ENCODE data around the gene RGS6. TPM values are rescaled to one million over a fixed set of nuclear protein-coding genes. Genes with fewer than 3 reads are reported as not detected.

Gene RGS6
- total RNA-seq, 1 donor from 2014 or later = 0.24 TPM

DNA sequence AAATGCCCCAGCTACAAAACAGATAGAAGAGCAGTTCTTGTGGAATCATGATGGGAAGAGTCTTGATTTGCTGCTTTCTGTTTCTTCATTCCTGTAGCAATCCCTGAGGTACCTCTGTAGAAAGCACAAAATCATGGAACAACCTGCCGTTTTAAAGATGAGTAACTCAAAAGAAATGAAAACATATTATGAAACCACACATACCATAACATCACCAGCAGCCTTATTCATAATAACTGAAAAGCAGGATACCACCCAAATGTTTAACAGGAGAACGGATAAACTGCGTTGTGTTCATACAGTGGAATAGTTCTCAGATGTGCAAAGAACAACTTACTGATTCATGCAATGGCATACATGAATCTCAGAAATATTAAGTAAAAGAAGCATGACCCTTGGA, 188.1 kb downstream of the RGS6 start:
- H3K36me3 Mint-ChIP-seq (ENCODE audit: unreplicated experiment) = no peaks in the 10 kb centered on the region
- H3K9me3 Mint-ChIP-seq (ENCODE audit: unreplicated experiment) = no peaks in the 10 kb centered on the region
- TF ChIP-seq, protein P1, sequence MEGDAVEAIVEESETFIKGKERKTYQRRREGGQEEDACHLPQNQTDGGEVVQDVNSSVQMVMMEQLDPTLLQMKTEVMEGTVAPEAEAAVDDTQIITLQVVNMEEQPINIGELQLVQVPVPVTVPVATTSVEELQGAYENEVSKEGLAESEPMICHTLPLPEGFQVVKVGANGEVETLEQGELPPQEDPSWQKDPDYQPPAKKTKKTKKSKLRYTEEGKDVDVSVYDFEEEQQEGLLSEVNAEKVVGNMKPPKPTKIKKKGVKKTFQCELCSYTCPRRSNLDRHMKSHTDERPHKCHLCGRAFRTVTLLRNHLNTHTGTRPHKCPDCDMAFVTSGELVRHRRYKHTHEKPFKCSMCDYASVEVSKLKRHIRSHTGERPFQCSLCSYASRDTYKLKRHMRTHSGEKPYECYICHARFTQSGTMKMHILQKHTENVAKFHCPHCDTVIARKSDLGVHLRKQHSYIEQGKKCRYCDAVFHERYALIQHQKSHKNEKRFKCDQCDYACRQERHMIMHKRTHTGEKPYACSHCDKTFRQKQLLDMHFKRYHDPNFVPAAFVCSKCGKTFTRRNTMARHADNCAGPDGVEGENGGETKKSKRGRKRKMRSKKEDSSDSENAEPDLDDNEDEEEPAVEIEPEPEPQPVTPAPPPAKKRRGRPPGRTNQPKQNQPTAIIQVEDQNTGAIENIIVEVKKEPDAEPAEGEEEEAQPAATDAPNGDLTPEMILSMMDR (IDR thresholded peaks at IDR 0.05) = no peak
- H3K4me3 Mint-ChIP-seq (ENCODE audit: unreplicated experiment) = no peak overlapping the region
- H3K27ac Mint-ChIP-seq (ENCODE audit: unreplicated experiment) = no peak overlapping the region
- no peak for DNase-seq (ENCODE audit: extremely low spot score, unreplicated experiment)
- no peaks in the 10 kb centered on the region for H3K27me3 Mint-ChIP-seq (ENCODE audit: unreplicated experiment)
- no peaks in the 10 kb centered on the region for H3K4me1 Mint-ChIP-seq (ENCODE audit: unreplicated experiment)

DNA sequence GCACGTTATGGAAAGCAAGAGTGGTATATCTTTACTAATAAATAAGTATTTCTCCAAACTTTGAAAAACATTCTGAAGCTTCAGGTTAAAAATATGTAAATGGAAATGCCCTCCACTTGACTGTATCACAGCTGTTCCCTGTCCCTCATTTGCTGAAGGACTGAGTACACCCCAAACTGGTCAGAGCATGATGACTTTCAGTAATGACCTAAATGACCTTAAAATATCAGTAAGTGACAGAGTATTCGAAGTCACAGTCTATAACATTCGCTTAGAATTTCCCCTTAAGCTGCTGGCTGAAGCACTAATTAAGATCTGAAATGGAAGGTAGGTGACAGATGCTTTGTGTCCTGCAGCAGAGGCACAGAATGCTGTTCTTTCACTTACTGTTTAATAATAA, 191.5 kb downstream of the RGS6 start:
- DNase-seq (ENCODE audit: extremely low spot score, unreplicated experiment) = no peak
- Mint-ChIP-seq H3K27me3 (ENCODE audit: unreplicated experiment) (no peaks in the 10 kb centered on the region), H3K36me3 (ENCODE audit: unreplicated experiment) (no peaks in the 10 kb centered on the region), H3K27ac (ENCODE audit: unreplicated experiment) (no peak overlapping the region), H3K4me1 (ENCODE audit: unreplicated experiment) (no peaks in the 10 kb centered on the region), H3K9me3 (ENCODE audit: unreplicated experiment) (no peaks in the 10 kb centered on the region), H3K4me3 (ENCODE audit: unreplicated experiment) (no peak overlapping the region)
- TF ChIP-seq, protein P1 (IDR thresholded peaks at IDR 0.05) = no peak

DNA sequence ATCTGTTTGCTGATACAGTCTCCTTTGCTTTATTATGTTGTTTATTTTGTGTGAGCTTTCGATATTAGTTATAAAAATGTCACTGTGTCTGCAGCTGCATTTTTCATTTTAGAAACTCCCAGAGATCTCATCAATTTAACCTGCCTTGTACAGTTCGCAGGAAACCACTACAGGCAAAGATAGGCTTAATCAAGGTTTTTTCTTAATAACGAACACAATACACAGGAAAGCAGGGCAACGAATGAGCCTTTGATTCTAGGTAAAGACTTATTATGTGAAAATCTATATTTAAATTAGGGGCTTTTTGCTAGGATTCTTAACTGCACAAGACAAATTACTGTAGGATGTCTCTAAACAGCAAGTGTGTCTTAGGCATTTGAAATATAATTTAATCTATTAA, 191.9 kb downstream of the RGS6 start:
- Mint-ChIP-seq H3K4me3 (ENCODE audit: unreplicated experiment) (no peak overlapping the region), H3K27me3 (ENCODE audit: unreplicated experiment) (no peaks in the 10 kb centered on the region), H3K27ac (ENCODE audit: unreplicated experiment) (no peak overlapping the region), H3K36me3 (ENCODE audit: unreplicated experiment) (no peaks in the 10 kb centered on the region), H3K4me1 (ENCODE audit: unreplicated experiment) (no peaks in the 10 kb centered on the region), H3K9me3 (ENCODE audit: unreplicated experiment) (no peaks in the 10 kb centered on the region)
- DNase-seq (ENCODE audit: extremely low spot score, unreplicated experiment) = no peak
- TF ChIP-seq, protein P1 (IDR thresholded peaks at IDR 0.05) = no peak

DNA sequence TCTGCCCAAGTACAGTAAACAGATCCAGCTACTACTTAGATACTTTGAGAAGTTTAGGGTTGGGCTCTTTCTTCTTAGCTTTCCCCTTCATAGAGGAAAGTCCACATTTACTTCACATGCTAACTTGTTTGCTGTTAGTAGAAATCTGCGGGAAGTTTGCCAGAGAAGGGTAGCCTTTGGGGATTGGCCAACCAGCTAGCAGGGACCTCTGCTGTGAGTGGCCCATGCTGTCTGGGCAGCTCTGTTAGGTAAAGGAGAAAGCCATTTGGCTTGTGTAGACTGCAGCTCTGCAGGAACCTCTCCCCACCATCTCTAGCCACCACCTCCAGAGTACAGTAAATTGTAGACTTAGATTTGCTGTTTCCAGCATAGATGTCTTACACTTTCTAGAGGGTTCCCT, 193.9 kb downstream of the RGS6 start:
- no peak overlapping the region for H3K4me3 Mint-ChIP-seq (ENCODE audit: unreplicated experiment)
- H3K4me1 Mint-ChIP-seq (ENCODE audit: unreplicated experiment) = no peaks in the 10 kb centered on the region
- no peak for DNase-seq (ENCODE audit: extremely low spot score, unreplicated experiment)
- TF ChIP-seq, protein P1 (IDR thresholded peaks at IDR 0.05) = no peak
- H3K9me3 Mint-ChIP-seq (ENCODE audit: unreplicated experiment) = no peaks in the 10 kb centered on the region
- H3K27ac Mint-ChIP-seq (ENCODE audit: unreplicated experiment) = no peak overlapping the region
- H3K36me3 Mint-ChIP-seq (ENCODE audit: unreplicated experiment) = no peaks in the 10 kb centered on the region
- H3K27me3 Mint-ChIP-seq (ENCODE audit: unreplicated experiment) = no peaks in the 10 kb centered on the region

DNA sequence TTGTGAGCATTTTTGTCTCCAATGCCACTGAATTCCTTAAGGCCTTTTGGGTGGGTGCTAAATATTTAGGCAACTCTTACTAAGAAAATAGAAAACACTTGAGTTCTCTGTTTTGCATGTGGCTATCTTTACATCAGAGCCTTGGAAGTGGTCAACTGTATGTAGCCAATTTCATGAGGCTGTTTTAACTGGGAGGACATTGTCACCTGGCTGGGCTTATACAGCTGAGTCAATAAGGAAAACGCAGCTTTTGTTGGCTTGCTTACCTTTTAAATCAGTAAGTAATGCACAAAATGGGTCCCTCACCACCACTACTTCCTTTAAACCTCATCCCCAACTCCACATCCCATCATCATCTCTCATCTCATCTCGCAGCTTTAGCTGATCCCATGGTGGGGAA, 194.3 kb downstream of the RGS6 start:
- TF ChIP-seq, protein P1 (IDR thresholded peaks at IDR 0.05) = no peak
- H3K36me3 Mint-ChIP-seq (ENCODE audit: unreplicated experiment) = no peaks in the 10 kb centered on the region
- H3K27me3 Mint-ChIP-seq (ENCODE audit: unreplicated experiment) = no peaks in the 10 kb centered on the region
- no peak for DNase-seq (ENCODE audit: extremely low spot score, unreplicated experiment)
- H3K27ac Mint-ChIP-seq (ENCODE audit: unreplicated experiment) = no peak overlapping the region
- H3K9me3 Mint-ChIP-seq (ENCODE audit: unreplicated experiment) = no peaks in the 10 kb centered on the region
- no peaks in the 10 kb centered on the region for H3K4me1 Mint-ChIP-seq (ENCODE audit: unreplicated experiment)
- H3K4me3 Mint-ChIP-seq (ENCODE audit: unreplicated experiment) = no peak overlapping the region

All from osteocyte (in vitro differentiated cells).